SK-N-SH treated with all-trans-retinoic acid at 6 μM for 48 hours (cell line): ENCODE data around the gene DCUN1D2.

Source experiments
- ATAC-seq: fragments of 200-7000 bp; cut with Tn5 transposase; 3 replicates; pipeline ENCODE4 v1.9.1; 2020; ENCODE audit warnings: mild to moderate bottlenecking, moderate library complexity
- ARNTL ChIP-seq: fragments of 450-650 bp; formaldehyde crosslinking; IDR thresholded peaks from 2 replicates; pipeline ENCODE4 v1.5.0; 2020; ENCODE audit warnings: low read depth, mild to moderate bottlenecking, moderate library complexity, borderline replicate concordance
- BACH2 ChIP-seq: fragments of 250-450 bp; sonication (Bioruptor Pico); IDR thresholded peaks from 2 replicates; pipeline ENCODE4 v1.9.0; 2021; ENCODE audit warnings: mild to moderate bottlenecking, borderline replicate concordance
- CREB5 ChIP-seq: fragments of 250-450 bp; sonication (Bioruptor Pico); IDR thresholded peaks from 2 replicates; pipeline ENCODE4 v1.5.1; 2020; ENCODE audit warnings: low read depth, mild to moderate bottlenecking, moderate library complexity
- ESRRG ChIP-seq: fragments of 250-450 bp; sonication (Bioruptor Pico); IDR thresholded peaks from 2 replicates; pipeline ENCODE4 v1.6.1; 2021; ENCODE audit warnings: mild to moderate bottlenecking
- GLIS3 ChIP-seq: fragments of 250-450 bp; sonication (Bioruptor Pico); IDR thresholded peaks from 2 replicates; pipeline ENCODE4 v1.5.0; 2020; ENCODE audit warnings: mild to moderate bottlenecking, moderate library complexity
- ISL1 ChIP-seq: fragments of 250-450 bp; sonication (Bioruptor Pico); IDR thresholded peaks from 2 replicates; pipeline ENCODE4 v2.1.2; 2022; ENCODE audit warnings: mild to moderate bottlenecking, moderate library complexity
- OSR1 ChIP-seq: fragments of 250-450 bp; sonication (Bioruptor Pico); IDR thresholded peaks from 2 replicates; pipeline ENCODE4 v1.8.0; 2022; ENCODE audit warnings: moderate library complexity, mild to moderate bottlenecking, inconsistent platforms
- PATZ1 ChIP-seq: fragments of 250-450 bp; sonication (Bioruptor Pico); IDR thresholded peaks from 2 replicates; pipeline ENCODE4 v1.8.0; 2020; ENCODE audit warnings: mild to moderate bottlenecking, moderate library complexity, borderline replicate concordance
- POU6F1 ChIP-seq: fragments of 250-450 bp; sonication (Bioruptor Pico); IDR thresholded peaks from 2 replicates; pipeline ENCODE4 v1.8.0; 2021; ENCODE audit warnings: low read depth, mild to moderate bottlenecking, moderate library complexity, borderline replicate concordance
- PPARA ChIP-seq: fragments of 250-450 bp; sonication (Bioruptor Pico); IDR thresholded peaks from 2 replicates; pipeline ENCODE4 v1.5.0; 2020; ENCODE audit warnings: mild to moderate bottlenecking, borderline replicate concordance
- RARB ChIP-seq: fragments of 250-450 bp; sonication (Bioruptor Pico); IDR thresholded peaks from 2 replicates; pipeline ENCODE4 v1.8.0; 2021; ENCODE audit warnings: mild to moderate bottlenecking, moderate library complexity
- SNAI2 ChIP-seq: fragments of 250-450 bp; sonication (Bioruptor Pico); IDR thresholded peaks from 2 replicates; pipeline ENCODE4 v1.5.0; 2020; ENCODE audit warnings: mild to moderate bottlenecking, moderate library complexity
- TCF4 ChIP-seq: fragments of 250-450 bp; sonication (Bioruptor Pico); IDR thresholded peaks from 2 replicates; pipeline ENCODE4 v1.8.0; 2021; ENCODE audit warnings: mild to moderate bottlenecking, moderate library complexity, borderline replicate concordance
- TOX ChIP-seq: fragments of 250-450 bp; sonication (Bioruptor Pico); IDR thresholded peaks from 2 replicates; pipeline ENCODE4 v1.8.0; 2021; ENCODE audit warnings: mild to moderate bottlenecking, moderate library complexity, borderline replicate concordance
- ZC3H10 ChIP-seq: fragments of 250-450 bp; sonication (Bioruptor Pico); IDR thresholded peaks from 2 replicates; pipeline ENCODE4 v1.5.1; 2021; ENCODE audit warnings: mild to moderate bottlenecking, moderate library complexity
- ZFP3 ChIP-seq: fragments of 250-450 bp; sonication (Bioruptor Pico); IDR thresholded peaks from 2 replicates; pipeline ENCODE4 v1.5.0; 2020; ENCODE audit warnings: mild to moderate bottlenecking, moderate library complexity
- ZFP30 ChIP-seq: fragments of 450-650 bp; formaldehyde crosslinking; IDR thresholded peaks from 2 replicates; pipeline ENCODE4 v1.5.0; 2022; ENCODE audit warnings: mild to moderate bottlenecking, moderate library complexity
- ZNF565 ChIP-seq: fragments of 450-650 bp; formaldehyde crosslinking; conservative IDR thresholded peaks from 2 replicates; pipeline ENCODE4 v1.5.0; 2020; ENCODE audit warnings: low read depth, mild to moderate bottlenecking, moderate library complexity
- ZNF70 ChIP-seq: fragments of 450-650 bp; formaldehyde crosslinking; IDR thresholded peaks from 2 replicates; pipeline ENCODE4 v1.5.0; 2020; ENCODE audit warnings: mild to moderate bottlenecking, moderate library complexity
- ZNF8 ChIP-seq: fragments of 450-650 bp; formaldehyde crosslinking; IDR thresholded peaks from 2 replicates; pipeline ENCODE4 v1.5.0; 2020; ENCODE audit warnings: mild to moderate bottlenecking, moderate library complexity
- TF ChIP-seq, protein P1 (sequence below): fragments of 250-450 bp; sonication (Bioruptor Pico); IDR thresholded peaks from 2 replicates; pipeline ENCODE4 v1.5.1; 2021; ENCODE audit warnings: mild to moderate bottlenecking, moderate library complexity
- TF ChIP-seq, protein P2 (sequence below): fragments of 250-450 bp; sonication (Bioruptor Pico); IDR thresholded peaks from 2 replicates; pipeline ENCODE4 v1.5.0; 2020; ENCODE audit warnings: mild to moderate bottlenecking, moderate library complexity

DCUN1D2 gene

DNA sequence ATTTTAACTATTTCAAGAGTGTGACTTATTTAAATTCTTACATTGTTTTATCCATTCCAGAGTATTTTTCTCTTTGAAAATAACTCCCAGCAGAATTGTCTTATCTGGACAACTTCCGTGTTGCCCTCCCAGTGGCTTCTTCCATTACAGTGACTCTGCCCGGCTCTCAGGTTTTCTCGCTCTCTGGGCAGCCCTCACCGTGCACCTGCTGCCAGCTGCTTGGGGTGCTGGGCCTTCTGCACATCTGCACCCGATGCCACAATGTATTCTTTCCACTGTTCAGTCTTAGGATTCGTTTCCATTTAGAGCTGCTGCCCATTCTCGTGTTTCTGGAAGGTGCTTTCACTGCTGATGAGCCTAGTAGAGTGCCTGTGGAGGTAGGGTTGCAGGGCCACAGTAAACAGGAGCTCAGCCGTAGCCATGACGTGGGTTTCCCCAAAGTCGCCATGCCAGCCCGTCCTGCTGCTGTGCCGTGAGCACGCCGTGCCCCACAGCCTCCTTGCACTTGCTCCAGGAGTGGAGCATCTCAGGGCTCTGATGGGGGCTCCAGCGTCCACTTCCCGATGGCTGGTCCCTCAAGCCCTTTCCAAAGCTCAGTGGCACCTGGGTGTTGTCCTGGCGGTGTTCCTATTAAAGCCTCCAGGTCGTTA, 46.1 kb upstream of the DCUN1D2 start:
- TF ChIP-seq OSR1 (CRISPR knock-in tag) = no peak
- TF ChIP-seq GLIS3 (CRISPR knock-in tag) = no peak
- TF ChIP-seq POU6F1 (CRISPR knock-in tag) = no peak
- no peak for TF ChIP-seq TOX (CRISPR knock-in tag)
- TF ChIP-seq, protein P1, sequence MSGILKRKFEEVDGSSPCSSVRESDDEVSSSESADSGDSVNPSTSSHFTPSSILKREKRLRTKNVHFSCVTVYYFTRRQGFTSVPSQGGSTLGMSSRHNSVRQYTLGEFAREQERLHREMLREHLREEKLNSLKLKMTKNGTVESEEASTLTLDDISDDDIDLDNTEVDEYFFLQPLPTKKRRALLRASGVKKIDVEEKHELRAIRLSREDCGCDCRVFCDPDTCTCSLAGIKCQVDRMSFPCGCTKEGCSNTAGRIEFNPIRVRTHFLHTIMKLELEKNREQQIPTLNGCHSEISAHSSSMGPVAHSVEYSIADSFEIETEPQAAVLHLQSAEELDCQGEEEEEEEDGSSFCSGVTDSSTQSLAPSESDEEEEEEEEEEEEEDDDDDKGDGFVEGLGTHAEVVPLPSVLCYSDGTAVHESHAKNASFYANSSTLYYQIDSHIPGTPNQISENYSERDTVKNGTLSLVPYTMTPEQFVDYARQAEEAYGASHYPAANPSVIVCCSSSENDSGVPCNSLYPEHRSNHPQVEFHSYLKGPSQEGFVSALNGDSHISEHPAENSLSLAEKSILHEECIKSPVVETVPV = no peak
- no peak for TF ChIP-seq BACH2
- no peak for TF ChIP-seq ZFP30 (CRISPR knock-in tag)
- TF ChIP-seq SNAI2 = no peak
- no peak for TF ChIP-seq ZNF565 (CRISPR knock-in tag)
- no peak for TF ChIP-seq CREB5 (CRISPR knock-in tag)
- no peak for TF ChIP-seq ZC3H10 (CRISPR knock-in tag)
- TF ChIP-seq ESRRG (CRISPR knock-in tag) = no peak
- TF ChIP-seq ISL1 (CRISPR knock-in tag) = no peak
- no peak for TF ChIP-seq ZFP3 (CRISPR knock-in tag)
- ATAC-seq = no peak

DNA sequence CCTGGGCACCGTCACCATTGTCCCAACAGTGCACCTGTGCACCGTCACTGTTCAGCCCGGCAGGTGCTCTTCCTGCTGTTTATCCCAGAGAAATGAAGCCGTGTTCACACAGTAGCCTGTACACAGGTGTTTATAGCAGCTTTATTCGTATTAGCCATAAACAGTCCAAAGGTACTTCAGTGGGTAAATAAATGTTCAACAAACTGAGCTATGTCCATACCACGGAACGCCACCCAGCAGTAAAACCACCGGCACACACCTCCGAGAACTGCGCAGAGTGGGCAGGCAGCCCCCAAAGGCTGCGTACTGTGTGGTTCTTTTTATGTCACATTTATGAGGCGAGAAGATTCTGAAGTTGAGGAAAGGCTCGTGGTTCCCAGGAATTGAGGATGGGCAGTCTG, 44.9 kb upstream of the DCUN1D2 start:
- TF ChIP-seq ESRRG (CRISPR knock-in tag) (no peak), ZNF70 (CRISPR knock-in tag) (no peak), PPARA (CRISPR knock-in tag) (no peak), ISL1 (CRISPR knock-in tag) (no peak), CREB5 (CRISPR knock-in tag) (no peak), ZNF565 (CRISPR knock-in tag) (no peak), GLIS3 (CRISPR knock-in tag) (no peak), TCF4 (CRISPR knock-in tag) (no peak), TOX (CRISPR knock-in tag) (no peak), ARNTL (CRISPR knock-in tag) (no peak), POU6F1 (CRISPR knock-in tag) (no peak), PATZ1 (no peak), ZFP30 (CRISPR knock-in tag) (no peak), ZFP3 (CRISPR knock-in tag) (no peak), ZC3H10 (CRISPR knock-in tag) (no peak), OSR1 (CRISPR knock-in tag) (no peak), RARB (CRISPR knock-in tag) (no peak), ZNF8 (no peak)
- TF ChIP-seq, protein P2, sequence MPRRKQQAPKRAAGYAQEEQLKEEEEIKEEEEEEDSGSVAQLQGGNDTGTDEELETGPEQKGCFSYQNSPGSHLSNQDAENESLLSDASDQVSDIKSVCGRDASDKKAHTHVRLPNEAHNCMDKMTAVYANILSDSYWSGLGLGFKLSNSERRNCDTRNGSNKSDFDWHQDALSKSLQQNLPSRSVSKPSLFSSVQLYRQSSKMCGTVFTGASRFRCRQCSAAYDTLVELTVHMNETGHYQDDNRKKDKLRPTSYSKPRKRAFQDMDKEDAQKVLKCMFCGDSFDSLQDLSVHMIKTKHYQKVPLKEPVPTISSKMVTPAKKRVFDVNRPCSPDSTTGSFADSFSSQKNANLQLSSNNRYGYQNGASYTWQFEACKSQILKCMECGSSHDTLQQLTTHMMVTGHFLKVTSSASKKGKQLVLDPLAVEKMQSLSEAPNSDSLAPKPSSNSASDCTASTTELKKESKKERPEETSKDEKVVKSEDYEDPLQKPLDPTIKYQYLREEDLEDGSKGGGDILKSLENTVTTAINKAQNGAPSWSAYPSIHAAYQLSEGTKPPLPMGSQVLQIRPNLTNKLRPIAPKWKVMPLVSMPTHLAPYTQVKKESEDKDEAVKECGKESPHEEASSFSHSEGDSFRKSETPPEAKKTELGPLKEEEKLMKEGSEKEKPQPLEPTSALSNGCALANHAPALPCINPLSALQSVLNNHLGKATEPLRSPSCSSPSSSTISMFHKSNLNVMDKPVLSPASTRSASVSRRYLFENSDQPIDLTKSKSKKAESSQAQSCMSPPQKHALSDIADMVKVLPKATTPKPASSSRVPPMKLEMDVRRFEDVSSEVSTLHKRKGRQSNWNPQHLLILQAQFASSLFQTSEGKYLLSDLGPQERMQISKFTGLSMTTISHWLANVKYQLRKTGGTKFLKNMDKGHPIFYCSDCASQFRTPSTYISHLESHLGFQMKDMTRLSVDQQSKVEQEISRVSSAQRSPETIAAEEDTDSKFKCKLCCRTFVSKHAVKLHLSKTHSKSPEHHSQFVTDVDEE (CRISPR knock-in tag) = no peak
- TF ChIP-seq, protein P1 = no peak
- ATAC-seq = no peak
